HepG2 (cell line): Measurements from ENCODE around the gene NOTUM. TPM values are rescaled to one million over a fixed set of nuclear protein-coding genes. Genes with fewer than 3 reads are reported as not detected.

Experiments
- ATAC-seq: fragments of 200-7000 bp; cut with Tn5 transposase; 3 replicates; pipeline ENCODE4 v1.9.1; 2020; ENCODE audit warnings: mild to moderate bottlenecking, moderate library complexity
- BruUV-seq: library from RNA; stranded (reverse); fragments of 400-500 nt; replicated peaks from 2 replicates; lab custom pipeline; 2021; lab: Mats Ljungman, UMichigan
- CTCF ChIA-PET: fragments of 300-600 bp; formaldehyde crosslinking; extraction: SDS; loops from one replicate; lab custom pipeline; 2021; ENCODE audit warnings: low total read pairs, inconsistent platforms, low intra/inter-chr PET ratio; lab: Yijun Ruan, JAX
- POLR2A ChIA-PET: fragments of 350-600 bp; sonication (Branson Sonifier 250); formaldehyde crosslinking; loops from one replicate; lab custom pipeline; 2020; ENCODE audit warnings: antibody characterized with exemption, inconsistent platforms; lab: Yijun Ruan, JAX
- DNase-seq: peaks from one replicate; pipeline ENCODE4 v3.0.0-alpha.2; 2015; ENCODE audit warnings: low spot score
- FAIRE-seq: peaks from 3 replicates; lab custom pipeline; 2011; peaks lifted over from hg19 to GRCh38; lab: Jason Lieb, UNC
- H2AFZ ChIP-seq: one replicate; pipeline ENCODE4 v1.6.1; 2011; ENCODE audit warnings: low read length, inconsistent platforms
- H3K27ac ChIP-seq: fragments of 300-600 bp; 3 replicates; pipeline ENCODE4 v1.8.0; 2011; ENCODE audit warnings: mixed run types, mild to moderate bottlenecking, mixed read lengths, low read length, inconsistent platforms; ENCODE audit not compliant: insufficient read depth; ENCODE audit errors: extremely low read length
- H3K27me3 ChIP-seq, 2 experiments: fragments of 200-600 bp in 1 of 2; 2 replicates in 1 of 2; 3 replicates in 1 of 2; pipeline versions ENCODE4 v1.6.0 to v1.8.0; 2011; ENCODE audit warnings: low read length in 2 of 2, mild to moderate bottlenecking in 2 of 2, moderate library complexity in 2 of 2, inconsistent platforms in 1 of 2; ENCODE audit not compliant: insufficient read depth in 2 of 2, control insufficient read depth in 1 of 2
- H3K36me3 ChIP-seq, 2 experiments: fragments of 200-600 bp in 1 of 2; replicated peaks in 1 of 2; 2 replicates in 1 of 2; 3 replicates in 1 of 2; pipeline versions ENCODE4 v1.5.1 to v1.8.0; 2011; ENCODE audit warnings: low read length in 2 of 2, inconsistent platforms in 1 of 2; ENCODE audit not compliant: insufficient read depth in 2 of 2, control insufficient read depth in 1 of 2
- H3K4me1 ChIP-seq: 2 replicates; pipeline ENCODE4 v1.5.1; 2012; ENCODE audit warnings: low read length, inconsistent platforms; ENCODE audit not compliant: insufficient read depth
- H3K4me2 ChIP-seq: 2 replicates; pipeline ENCODE4 v1.6.0; 2011; ENCODE audit warnings: low read depth, low read length, inconsistent platforms
- H3K4me3 ChIP-seq, 3 experiments: fragments of 200-600 bp in 1 of 3; sonication (generic), shearing (Covaris generic) in 1 of 3; replicated peaks in 1 of 3; 2 replicates each; pipeline ENCODE4 v1.5.1; 2011 to 2016; ENCODE audit warnings: low read length in 3 of 3, inconsistent platforms in 2 of 3, low read depth in 2 of 3, mild to moderate bottlenecking in 2 of 3, control low read depth in 1 of 3, mixed read lengths in 1 of 3; ENCODE audit not compliant: insufficient read depth in 1 of 3
- H3K79me2 ChIP-seq: one replicate; pipeline ENCODE4 v1.6.1; 2011; ENCODE audit warnings: low read length, inconsistent platforms; ENCODE audit not compliant: insufficient read depth
- H3K9ac ChIP-seq: 2 replicates; pipeline ENCODE4 v1.6.0; 2011; ENCODE audit warnings: mild to moderate bottlenecking, low read depth, low read length, inconsistent platforms; ENCODE audit not compliant: insufficient read depth
- H3K9me3 ChIP-seq: 2 replicates; pipeline ENCODE4 v1.5.1; 2012; ENCODE audit warnings: mild to moderate bottlenecking, low read length
- H4K20me1 ChIP-seq: 2 replicates; pipeline ENCODE4 v1.6.0; 2011; ENCODE audit warnings: inconsistent platforms, mild to moderate bottlenecking, low read length, moderate library complexity; ENCODE audit not compliant: insufficient read depth
- AGO1 ChIP-seq: fragments of 200-400 bp; formaldehyde crosslinking; IDR thresholded peaks from 2 replicates; pipeline ENCODE4 v1.6.1; 2017; ENCODE audit warnings: mild to moderate bottlenecking, low read depth, low read length, moderate library complexity; ENCODE audit not compliant: poor library complexity, severe bottlenecking
- HDAC2 ChIP-seq: sonication (generic); formaldehyde crosslinking; IDR thresholded peaks from 2 replicates; pipeline ENCODE4 v1.4.0; 2020; ENCODE audit warnings: missing genetic modification reagents
- HNRNPH1 ChIP-seq: fragments of 200-400 bp; formaldehyde crosslinking; optimal IDR thresholded peaks from 2 replicates; pipeline ENCODE3; 2017; ENCODE audit warnings: mild to moderate bottlenecking, low read depth, low read length
- HNRNPL ChIP-seq: fragments of 200-400 bp; formaldehyde crosslinking; IDR thresholded peaks from 2 replicates; pipeline ENCODE4 v1.6.1; 2017; ENCODE audit warnings: mild to moderate bottlenecking, low read depth, low read length
- MXI1 ChIP-seq: IDR thresholded peaks from 3 replicates; pipeline ENCODE4 v1.6.1; 2012; ENCODE audit warnings: low read depth, low read length, inconsistent platforms, borderline replicate concordance
- POLR2G ChIP-seq: fragments of 200-400 bp; formaldehyde crosslinking; IDR thresholded peaks from 2 replicates; pipeline ENCODE4 v1.6.1; 2018; ENCODE audit warnings: mild to moderate bottlenecking, low read depth, low read length, moderate library complexity
- SIX4 ChIP-seq: sonication (generic); formaldehyde crosslinking; IDR thresholded peaks from 2 replicates; pipeline ENCODE4 v1.4.0; 2020; ENCODE audit warnings: missing genetic modification reagents
- SNAI1 ChIP-seq: sonication (generic); formaldehyde crosslinking; IDR thresholded peaks from 2 replicates; pipeline ENCODE4 v1.5.0; 2020; ENCODE audit warnings: mild to moderate bottlenecking, missing genetic modification reagents, borderline replicate concordance
- ZC3H4 ChIP-seq: sonication (generic); formaldehyde crosslinking; IDR thresholded peaks from 2 replicates; pipeline ENCODE4 v1.4.0; 2020; ENCODE audit warnings: missing genetic modification reagents, borderline replicate concordance
- ZFP41 ChIP-seq: sonication (generic); formaldehyde crosslinking; IDR thresholded peaks from 2 replicates; pipeline ENCODE4 v1.4.0; 2020; ENCODE audit warnings: mild to moderate bottlenecking, missing genetic modification reagents, borderline replicate concordance
- ZNF10 ChIP-seq: sonication (generic); formaldehyde crosslinking; IDR thresholded peaks from 2 replicates; pipeline ENCODE4 v1.4.0; 2020; ENCODE audit warnings: mild to moderate bottlenecking, low read depth, missing genetic modification reagents, borderline replicate concordance
- ZNF260 ChIP-seq: sonication (generic); formaldehyde crosslinking; IDR thresholded peaks from 2 replicates; pipeline ENCODE4 v1.4.0; 2020; ENCODE audit warnings: missing genetic modification reagents, low read depth, mild to moderate bottlenecking, borderline replicate concordance
- ZNF3 ChIP-seq: IDR thresholded peaks from 2 replicates; pipeline ENCODE4 v1.7.0; 2017; ENCODE audit warnings: inconsistent platforms
- ZNF562 ChIP-seq: sonication (generic); formaldehyde crosslinking; IDR thresholded peaks from 2 replicates; pipeline ENCODE4 v1.8.0; 2022; ENCODE audit warnings: missing genetic modification reagents, borderline replicate concordance
- ZNF768 ChIP-seq: sonication (generic); formaldehyde crosslinking; IDR thresholded peaks from 2 replicates; pipeline ENCODE4 v1.4.0; 2020; ENCODE audit warnings: missing genetic modification reagents
- WGBS: methylation state at CpG from one replicate; pipeline ENCODE4 v1.1.6; 2017; ENCODE audit warnings: low lambda C conversion rate; 5-methylcytosine and 5-hydroxymethylcytosine counted together
- in situ Hi-C: cut with HindIII; loops from 2 replicates; pipeline ENCODE4 v1.10.0; 2017; ENCODE audit warnings: low pct_unique_long_range_greater_than_20kb; ENCODE audit not compliant: extremely low pct_ligation_motif_present
- intact Hi-C: fragments of 100-400 bp; cut with micrococcal nuclease; formaldehyde crosslinking; loops from one replicate; pipeline ENCODE4 v1.10.0; 2022; ENCODE audit not compliant: unreplicated experiment
- polyA plus RNA-seq, 8 experiments: library from polyadenylated mRNA; depleted of rRNA in 3 of 8; stranded (reverse) in 7 of 8; unstranded in 1 of 8; fragments of >200 nt; fragmentation: Illumina TruSeq in 4 of 8; extraction: Trizol in 4 of 8; gene quantifications; 2 replicates each; pipeline versions ENCODE4 v1.2.1 to v1.2.3, GENCODE V29; 2011 to 2016; ENCODE audit warnings: low read depth in 4 of 8, missing spikeins in 1 of 8, mixed read lengths in 1 of 8; ENCODE audit not compliant: insufficient read depth in 1 of 8
- total RNA-seq, 5 experiments: library from RNA; depleted of rRNA; stranded (reverse); fragments of >200 nt; fragmentation: Illumina TruSeq; extraction: Trizol; gene quantifications; 2 replicates each; pipeline ENCODE4 v1.2.3, GENCODE V29; 2016; ENCODE audit warnings: low read depth in 1 of 5
- TF ChIP-seq, protein P1 (sequence below): sonication (generic); formaldehyde crosslinking; conservative IDR thresholded peaks from 2 replicates; pipeline ENCODE4 v1.4.0; 2020; ENCODE audit warnings: missing genetic modification reagents
- TF ChIP-seq, protein P2 (sequence below): sonication (generic); formaldehyde crosslinking; IDR thresholded peaks from 2 replicates; pipeline ENCODE4 v1.5.0; 2020; ENCODE audit warnings: mild to moderate bottlenecking, missing genetic modification reagents

Gene NOTUM
- total and polyA plus RNA-seq, 2 of the 13 experiments (the other 11 are each of a cell fraction or from before 2014, with no cell fraction given) = 150 to 160 TPM

- no TSS peak for BruUV-seq
- intact Hi-C loops = no loop called here
- ChIA-PET POLR2A (interaction anchor here (0.8 to 9.7 kb wide), 9 partner anchors 9 to 51 kb away, joined by 3 to 136 read pairs (median 3); partner anchors contain the start of gene PYCR1), CTCF (no interaction called here)
- no peak overlapping the region for H3K9ac ChIP-seq
- H3K36me3 ChIP-seq = peaks cover 0 to 3% of the 10 kb centered on the region in 2 experiments; a peak in 3 of 5 replicates
- DNase-seq = no peak
- FAIRE-seq = no peak
- no peak overlapping the region for H3K27ac ChIP-seq
- no peaks in the 10 kb centered on the region for H3K79me2 ChIP-seq
- peaks cover 3% of the 10 kb centered on the region; the same call in 1 of the 2 replicates for H4K20me1 ChIP-seq
- no peaks in the 10 kb centered on the region for H3K27me3 ChIP-seq
- ATAC-seq = peak; percentile 19
- peaks cover 46% of the 10 kb centered on the region for H3K4me1 ChIP-seq
- no peak overlapping the region for H2AFZ ChIP-seq
- H3K9me3 ChIP-seq = no peaks in the 10 kb centered on the region
- no peak overlapping the region for H3K4me2 ChIP-seq
- 70% methylated on average over 12 of the region's 17 CpGs for WGBS
- H3K4me3 ChIP-seq = no peak overlapping the region
- in situ Hi-C loops = no loop called here
- no peak for TF ChIP-seq ZNF3 (CRISPR knock-in tag)
- no peak; the same call in 1 of the 2 replicates for TF ChIP-seq ZC3H4 (CRISPR knock-in tag)
- no peak for TF ChIP-seq ZNF768 (CRISPR knock-in tag)
- no peak for TF ChIP-seq ZNF10 (CRISPR knock-in tag)
- TF ChIP-seq, protein P1, sequence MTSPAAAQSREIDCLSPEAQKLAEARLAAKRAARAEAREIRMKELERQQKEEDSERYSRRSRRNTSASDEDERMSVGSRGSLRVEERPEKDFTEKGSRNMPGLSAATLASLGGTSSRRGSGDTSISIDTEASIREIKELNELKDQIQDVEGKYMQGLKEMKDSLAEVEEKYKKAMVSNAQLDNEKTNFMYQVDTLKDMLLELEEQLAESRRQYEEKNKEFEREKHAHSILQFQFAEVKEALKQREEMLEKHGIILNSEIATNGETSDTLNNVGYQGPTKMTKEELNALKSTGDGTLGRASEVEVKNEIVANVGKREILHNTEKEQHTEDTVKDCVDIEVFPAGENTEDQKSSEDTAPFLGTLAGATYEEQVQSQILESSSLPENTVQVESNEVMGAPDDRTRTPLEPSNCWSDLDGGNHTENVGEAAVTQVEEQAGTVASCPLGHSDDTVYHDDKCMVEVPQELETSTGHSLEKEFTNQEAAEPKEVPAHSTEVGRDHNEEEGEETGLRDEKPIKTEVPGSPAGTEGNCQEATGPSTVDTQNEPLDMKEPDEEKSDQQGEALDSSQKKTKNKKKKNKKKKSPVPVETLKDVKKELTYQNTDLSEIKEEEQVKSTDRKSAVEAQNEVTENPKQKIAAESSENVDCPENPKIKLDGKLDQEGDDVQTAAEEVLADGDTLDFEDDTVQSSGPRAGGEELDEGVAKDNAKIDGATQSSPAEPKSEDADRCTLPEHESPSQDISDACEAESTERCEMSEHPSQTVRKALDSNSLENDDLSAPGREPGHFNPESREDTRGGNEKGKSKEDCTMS (CRISPR knock-in tag) = no peak
- no peak for TF ChIP-seq ZFP41 (CRISPR knock-in tag)
- peak; percentile 66 for TF ChIP-seq POLR2G
- TF ChIP-seq ZNF260 (CRISPR knock-in tag) = no peak
- no peak for TF ChIP-seq SIX4
- peak; percentile 51 for TF ChIP-seq HNRNPH1
- TF ChIP-seq HDAC2 (CRISPR knock-in tag) = no peak
- TF ChIP-seq, protein P2, sequence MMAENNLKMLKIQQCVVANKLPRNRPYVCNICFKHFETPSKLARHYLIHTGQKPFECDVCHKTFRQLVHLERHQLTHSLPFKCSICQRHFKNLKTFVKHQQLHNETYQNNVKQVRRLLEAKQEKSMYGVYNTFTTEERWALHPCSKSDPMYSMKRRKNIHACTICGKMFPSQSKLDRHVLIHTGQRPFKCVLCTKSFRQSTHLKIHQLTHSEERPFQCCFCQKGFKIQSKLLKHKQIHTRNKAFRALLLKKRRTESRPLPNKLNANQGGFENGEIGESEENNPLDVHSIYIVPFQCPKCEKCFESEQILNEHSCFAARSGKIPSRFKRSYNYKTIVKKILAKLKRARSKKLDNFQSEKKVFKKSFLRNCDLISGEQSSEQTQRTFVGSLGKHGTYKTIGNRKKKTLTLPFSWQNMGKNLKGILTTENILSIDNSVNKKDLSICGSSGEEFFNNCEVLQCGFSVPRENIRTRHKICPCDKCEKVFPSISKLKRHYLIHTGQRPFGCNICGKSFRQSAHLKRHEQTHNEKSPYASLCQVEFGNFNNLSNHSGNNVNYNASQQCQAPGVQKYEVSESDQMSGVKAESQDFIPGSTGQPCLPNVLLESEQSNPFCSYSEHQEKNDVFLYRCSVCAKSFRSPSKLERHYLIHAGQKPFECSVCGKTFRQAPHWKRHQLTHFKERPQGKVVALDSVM (CRISPR knock-in tag) = peak; percentile 38; the same call in 1 of the 2 replicates
- TF ChIP-seq ZNF562 = no peak
- no peak for TF ChIP-seq SNAI1 (CRISPR knock-in tag)
- TF ChIP-seq AGO1 = peak; percentile 72
- no peak for TF ChIP-seq MXI1
- TF ChIP-seq HNRNPL = 0 out of 2 replicates have a peak, but pooled peaks have one; percentile 56
These were observed 12.2 kb downstream of the NOTUM start for GRCh38 chr17:81948635-81949378.
